ENCODE results near the gene COL26A1. TPM values are rescaled to one million over a fixed set of nuclear protein-coding genes. Genes with fewer than 3 reads are reported as not detected.

COL26A1 gene
- polyA plus RNA-seq, 1 donor from 2014 or later: 36.6 TPM

DNA sequence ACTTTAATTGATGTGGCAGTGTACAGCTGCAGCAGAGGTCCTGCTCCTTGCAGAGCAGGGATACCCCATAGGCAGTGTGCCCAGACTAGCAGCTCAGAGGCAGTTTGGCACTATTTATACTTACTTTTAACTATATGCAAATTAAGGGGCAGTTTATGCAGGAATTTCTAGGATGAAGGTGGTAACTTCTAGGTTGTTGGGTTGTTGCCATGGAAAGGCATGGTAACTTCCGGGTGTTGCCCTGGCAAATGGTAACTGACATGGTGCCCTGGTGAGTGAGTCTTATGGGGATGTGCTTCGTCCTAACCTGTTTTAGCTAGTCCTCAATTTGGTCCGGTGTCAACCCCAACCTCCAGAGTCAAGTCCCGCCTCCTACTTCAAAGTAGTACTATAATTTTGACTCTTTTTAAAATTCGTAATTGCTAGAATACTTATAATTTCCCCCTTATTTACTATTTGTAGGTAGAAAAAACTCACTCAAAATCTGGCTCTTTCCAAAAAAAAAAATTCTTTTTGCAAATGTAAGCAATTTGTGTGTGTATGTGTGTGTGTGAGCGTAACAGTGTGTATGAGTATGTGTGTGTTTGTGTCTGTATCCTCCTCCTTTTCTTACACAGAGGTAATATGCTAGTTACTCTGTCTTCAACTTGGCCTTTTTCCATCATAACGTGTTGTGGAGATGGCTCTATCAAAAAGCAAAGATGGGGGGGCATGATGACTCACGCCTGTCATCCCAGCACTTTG, 5.9 kb downstream of the COL26A1 start:
- H3K27ac ChIP-seq (ENCODE audit: low read length): no peak overlapping the region
- H3K79me2 ChIP-seq (replicated peaks; ENCODE audit: insufficient read depth, low read length): peaks cover 7% of the 10 kb centered on the region
- no peaks in the 10 kb centered on the region for H3K9me3 ChIP-seq (ENCODE audit: low read length)
- no peaks in the 10 kb centered on the region for H3F3A ChIP-seq (ENCODE audit: insufficient read depth, low read length, poor library complexity, severe bottlenecking)
- H3K36me3 ChIP-seq (ENCODE audit: insufficient read depth, low read length): no peaks in the 10 kb centered on the region
- no peak overlapping the region for H3K4me3 ChIP-seq (ENCODE audit: low read length)
- TF ChIP-seq EP300 (conservative IDR thresholded peaks at IDR 0.05; ENCODE audit: poor library complexity, severe bottlenecking): no peak
- no peak for TF ChIP-seq RAD21 (conservative IDR thresholded peaks at IDR 0.05)
- TF ChIP-seq SMC3 (conservative IDR thresholded peaks at IDR 0.05; ENCODE audit: poor library complexity): no peak
- no peak for TF ChIP-seq TAF1 (IDR thresholded peaks at IDR 0.05; ENCODE audit: low read depth)
- no peak for TF ChIP-seq EZH2 (IDR thresholded peaks at IDR 0.05; ENCODE audit: borderline replicate concordance, insufficient read depth, low read length, poor library complexity, severe bottlenecking)
- TF ChIP-seq, protein P1, sequence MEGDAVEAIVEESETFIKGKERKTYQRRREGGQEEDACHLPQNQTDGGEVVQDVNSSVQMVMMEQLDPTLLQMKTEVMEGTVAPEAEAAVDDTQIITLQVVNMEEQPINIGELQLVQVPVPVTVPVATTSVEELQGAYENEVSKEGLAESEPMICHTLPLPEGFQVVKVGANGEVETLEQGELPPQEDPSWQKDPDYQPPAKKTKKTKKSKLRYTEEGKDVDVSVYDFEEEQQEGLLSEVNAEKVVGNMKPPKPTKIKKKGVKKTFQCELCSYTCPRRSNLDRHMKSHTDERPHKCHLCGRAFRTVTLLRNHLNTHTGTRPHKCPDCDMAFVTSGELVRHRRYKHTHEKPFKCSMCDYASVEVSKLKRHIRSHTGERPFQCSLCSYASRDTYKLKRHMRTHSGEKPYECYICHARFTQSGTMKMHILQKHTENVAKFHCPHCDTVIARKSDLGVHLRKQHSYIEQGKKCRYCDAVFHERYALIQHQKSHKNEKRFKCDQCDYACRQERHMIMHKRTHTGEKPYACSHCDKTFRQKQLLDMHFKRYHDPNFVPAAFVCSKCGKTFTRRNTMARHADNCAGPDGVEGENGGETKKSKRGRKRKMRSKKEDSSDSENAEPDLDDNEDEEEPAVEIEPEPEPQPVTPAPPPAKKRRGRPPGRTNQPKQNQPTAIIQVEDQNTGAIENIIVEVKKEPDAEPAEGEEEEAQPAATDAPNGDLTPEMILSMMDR (IDR thresholded peaks at IDR 0.05; ENCODE audit: poor library complexity, severe bottlenecking): no peak
- no peak for TF ChIP-seq POLR2AphosphoS5 (IDR thresholded peaks at IDR 0.05)
- TF ChIP-seq, protein P2, sequence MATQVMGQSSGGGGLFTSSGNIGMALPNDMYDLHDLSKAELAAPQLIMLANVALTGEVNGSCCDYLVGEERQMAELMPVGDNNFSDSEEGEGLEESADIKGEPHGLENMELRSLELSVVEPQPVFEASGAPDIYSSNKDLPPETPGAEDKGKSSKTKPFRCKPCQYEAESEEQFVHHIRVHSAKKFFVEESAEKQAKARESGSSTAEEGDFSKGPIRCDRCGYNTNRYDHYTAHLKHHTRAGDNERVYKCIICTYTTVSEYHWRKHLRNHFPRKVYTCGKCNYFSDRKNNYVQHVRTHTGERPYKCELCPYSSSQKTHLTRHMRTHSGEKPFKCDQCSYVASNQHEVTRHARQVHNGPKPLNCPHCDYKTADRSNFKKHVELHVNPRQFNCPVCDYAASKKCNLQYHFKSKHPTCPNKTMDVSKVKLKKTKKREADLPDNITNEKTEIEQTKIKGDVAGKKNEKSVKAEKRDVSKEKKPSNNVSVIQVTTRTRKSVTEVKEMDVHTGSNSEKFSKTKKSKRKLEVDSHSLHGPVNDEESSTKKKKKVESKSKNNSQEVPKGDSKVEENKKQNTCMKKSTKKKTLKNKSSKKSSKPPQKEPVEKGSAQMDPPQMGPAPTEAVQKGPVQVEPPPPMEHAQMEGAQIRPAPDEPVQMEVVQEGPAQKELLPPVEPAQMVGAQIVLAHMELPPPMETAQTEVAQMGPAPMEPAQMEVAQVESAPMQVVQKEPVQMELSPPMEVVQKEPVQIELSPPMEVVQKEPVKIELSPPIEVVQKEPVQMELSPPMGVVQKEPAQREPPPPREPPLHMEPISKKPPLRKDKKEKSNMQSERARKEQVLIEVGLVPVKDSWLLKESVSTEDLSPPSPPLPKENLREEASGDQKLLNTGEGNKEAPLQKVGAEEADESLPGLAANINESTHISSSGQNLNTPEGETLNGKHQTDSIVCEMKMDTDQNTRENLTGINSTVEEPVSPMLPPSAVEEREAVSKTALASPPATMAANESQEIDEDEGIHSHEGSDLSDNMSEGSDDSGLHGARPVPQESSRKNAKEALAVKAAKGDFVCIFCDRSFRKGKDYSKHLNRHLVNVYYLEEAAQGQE (IDR thresholded peaks at IDR 0.05; ENCODE audit: borderline replicate concordance): no peak
- TF ChIP-seq MXI1 (conservative IDR thresholded peaks at IDR 0.05; ENCODE audit: poor library complexity, severe bottlenecking): no peak
- no peak overlapping the region for H3K4me2 ChIP-seq (ENCODE audit: low read length)
- H2AFZ ChIP-seq (ENCODE audit: low read depth, low read length): no peak overlapping the region
- H3K9ac ChIP-seq (ENCODE audit: low read length): no peak overlapping the region
- H4K20me1 ChIP-seq (ENCODE audit: insufficient read depth): no peaks in the 10 kb centered on the region
- H3K9me2 ChIP-seq (ENCODE audit: insufficient read depth, low read length): no peaks in the 10 kb centered on the region
- H3K27me3 ChIP-seq (ENCODE audit: insufficient read depth, low read depth, low read length): no peaks in the 10 kb centered on the region

DNA sequence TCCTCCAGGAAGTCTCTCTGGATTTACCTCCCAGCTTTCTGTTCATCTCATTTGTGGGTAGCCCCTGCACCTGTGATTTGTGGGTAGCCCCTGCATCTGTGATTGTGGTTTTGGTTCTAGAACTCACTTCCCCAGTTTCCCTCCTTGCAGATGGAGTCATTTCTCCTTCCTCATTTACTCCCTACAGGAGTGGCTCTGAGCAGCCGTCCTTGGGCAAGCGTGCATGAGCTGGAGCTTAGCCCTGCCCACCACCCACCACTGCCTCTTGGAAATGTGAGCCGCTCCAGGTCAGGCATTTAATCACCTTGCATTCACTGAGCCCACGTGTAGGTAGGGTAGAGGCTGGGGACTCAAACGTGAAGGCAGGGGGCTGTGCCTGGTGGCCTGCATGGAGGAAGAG, 8.2 kb downstream of the COL26A1 start:
- Histone ChIP-seq H3K79me2 (replicated peaks; ENCODE audit: insufficient read depth, low read length) (peaks cover 4% of the 10 kb centered on the region), H3K4me2 (ENCODE audit: low read length) (no peak overlapping the region), H3K4me3 (ENCODE audit: low read length) (no peak overlapping the region), H3K36me3 (ENCODE audit: insufficient read depth, low read length) (no peaks in the 10 kb centered on the region), H2AFZ (ENCODE audit: low read depth, low read length) (no peak overlapping the region), H3K27me3 (ENCODE audit: insufficient read depth, low read depth, low read length) (no peaks in the 10 kb centered on the region), H3K27ac (ENCODE audit: low read length) (no peak overlapping the region), H3F3A (ENCODE audit: insufficient read depth, low read length, poor library complexity, severe bottlenecking) (no peaks in the 10 kb centered on the region), H3K9me3 (ENCODE audit: low read length) (no peaks in the 10 kb centered on the region), H3K9ac (ENCODE audit: low read length) (no peak overlapping the region), H4K20me1 (ENCODE audit: insufficient read depth) (no peaks in the 10 kb centered on the region), H3K9me2 (ENCODE audit: insufficient read depth, low read length) (no peaks in the 10 kb centered on the region)
- TF ChIP-seq MXI1 (conservative IDR thresholded peaks at IDR 0.05; ENCODE audit: poor library complexity, severe bottlenecking): no peak
- TF ChIP-seq TAF1 (IDR thresholded peaks at IDR 0.05; ENCODE audit: low read depth): no peak
- TF ChIP-seq RAD21 (conservative IDR thresholded peaks at IDR 0.05): no peak
- TF ChIP-seq POLR2AphosphoS5 (IDR thresholded peaks at IDR 0.05): no peak
- TF ChIP-seq, protein P1 (IDR thresholded peaks at IDR 0.05; ENCODE audit: poor library complexity, severe bottlenecking): no peak
- TF ChIP-seq, protein P2 (IDR thresholded peaks at IDR 0.05; ENCODE audit: borderline replicate concordance): no peak
- TF ChIP-seq EZH2 (IDR thresholded peaks at IDR 0.05; ENCODE audit: borderline replicate concordance, insufficient read depth, low read length, poor library complexity, severe bottlenecking): no peak
- TF ChIP-seq SMC3 (conservative IDR thresholded peaks at IDR 0.05; ENCODE audit: poor library complexity): no peak
- no peak for TF ChIP-seq EP300 (conservative IDR thresholded peaks at IDR 0.05; ENCODE audit: poor library complexity, severe bottlenecking)

Data from neural cell (in vitro differentiated cells).